RPMI7951 (cell line): ENCODE results near the gene MNS1. TPM values are rescaled to one million over a fixed set of nuclear protein-coding genes. Genes with fewer than 3 reads are reported as not detected.
A peak's percentile ranks its signal among the peaks of the same experiment; 100 is the strongest.
"Not testable (repeated sequence)": the region's sequence is repeated elsewhere in the genome, so short reads cannot be mapped to it uniquely, and the experiment has no call there.

ENCODE experiments used
- DNase-seq: peaks from one replicate; pipeline ENCODE4 v3.0.0-alpha.2; 2012; ENCODE audit warnings: low read depth
- total RNA-seq: library from RNA; depleted of rRNA; stranded (reverse); fragments of >200 nt; shearing (Covaris generic); gene quantifications from 2 replicates; pipeline ENCODE4 v1.2.3, GENCODE V29; 2014; rRNA removed

MNS1 gene
- total RNA-seq, result 9.6 and 9.7 TPM in 2 replicates

GRCh38 chr15:56464893-56465520 lies at the start of gene MNS1:
TSS of gene MNS1 (minus strand) at chr15:56465137. CDS start at chr15:56464972, 165 bp downstream.
- DNase-seq, result peak; percentile 98

- peak; percentile 70 for DNase-seq
Measured at GRCh38 chr15:56496635-56497034, 31.7 kb upstream of the MNS1 start.

GRCh38 chr15:56495533-56495932 lies 30.6 kb upstream of the MNS1 start:
- no peak for DNase-seq

GRCh38 chr15:56495053-56495452 lies 30.1 kb upstream of the MNS1 start:
- DNase-seq, result no peak

- no peak for DNase-seq
Measured at GRCh38 chr15:56492791-56493555, 28.0 kb upstream of the MNS1 start.

- DNase-seq, result no peak
Measured at GRCh38 chr15:56492236-56492635, 27.3 kb upstream of the MNS1 start.

GRCh38 chr15:56491110-56491722 lies 26.3 kb upstream of the MNS1 start:
- peak; percentile 65 for DNase-seq

- DNase-seq, result no peak
Measured at GRCh38 chr15:56490461-56490860, 25.5 kb upstream of the MNS1 start.

GRCh38 chr15:56486206-56486605 lies 21.3 kb upstream of the MNS1 start:
- DNase-seq, result not testable (repeated sequence)

- not testable (repeated sequence) for DNase-seq
Measured at GRCh38 chr15:56485426-56485825, 20.5 kb upstream of the MNS1 start.

GRCh38 chr15:56484287-56484686 lies 19.4 kb upstream of the MNS1 start:
- DNase-seq, result no peak

- no peak for DNase-seq
Measured at GRCh38 chr15:56475351-56475750, 10.4 kb upstream of the MNS1 start.

GRCh38 chr15:56473017-56473416 lies 8.1 kb upstream of the MNS1 start:
- no peak for DNase-seq

GRCh38 chr15:56472278-56472677 lies 7.3 kb upstream of the MNS1 start:
- DNase-seq, result no peak

GRCh38 chr15:56471440-56472069 lies 6.6 kb upstream of the MNS1 start:
- DNase-seq, result no peak

- DNase-seq, result no peak
Measured at GRCh38 chr15:56469483-56469882, 4.5 kb upstream of the MNS1 start.

- DNase-seq, result peak; percentile 56
Measured at GRCh38 chr15:56468401-56468800, 3.5 kb upstream of the MNS1 start.

- DNase-seq, result no peak
Measured at GRCh38 chr15:56467616-56468015, 2.7 kb upstream of the MNS1 start.

GRCh38 chr15:56460947-56461346 lies 4.0 kb downstream of the MNS1 start:
- no peak for DNase-seq

GRCh38 chr15:56460071-56460470 lies 4.9 kb downstream of the MNS1 start:
- no peak for DNase-seq

GRCh38 chr15:56459096-56459495 lies 5.8 kb downstream of the MNS1 start:
- DNase-seq, result no peak

GRCh38 chr15:56456229-56456628 lies 8.7 kb downstream of the MNS1 start:
- no peak for DNase-seq
